GM18508 (cell line): ENCODE data around the gene CDK6.
"Not testable (repeated sequence)": the region's sequence is repeated elsewhere in the genome, so short reads cannot be mapped to it uniquely, and the experiment has no call there.

Experiments used
- ATAC-seq: cut with Tn5 transposase; IDR thresholded peaks from one replicate; pipeline ENCODE4 v1.9.1; 2021; ENCODE audit warnings: moderate number of reproducible peaks; ENCODE audit not compliant: insufficient read depth, unreplicated experiment

The CDK6 gene

GRCh38 chr7:92836489-92836999 lies at the start of gene CDK6:
Gene CDK6 (minus strand): TSS chr7:92836573. CDS start chr7:92833323, 3,250 bp downstream.
- ATAC-seq = no peak

GRCh38 chr7:92886039-92886438 lies 49.7 kb upstream of the CDK6 start:
- not testable (repeated sequence) for ATAC-seq

GRCh38 chr7:92884218-92884617 lies 47.8 kb upstream of the CDK6 start:
- peak; percentile 43 for ATAC-seq

- no peak for ATAC-seq
These were observed 46.4 kb upstream of the CDK6 start for GRCh38 chr7:92882760-92883159.

- no peak for ATAC-seq
These were observed 44.7 kb upstream of the CDK6 start for GRCh38 chr7:92881091-92881485.

- ATAC-seq = no peak
These were observed 44.1 kb upstream of the CDK6 start for GRCh38 chr7:92880212-92881090.

- ATAC-seq = no peak
These were observed 41.0 kb upstream of the CDK6 start for GRCh38 chr7:92877367-92877766.

- ATAC-seq = no peak
These were observed 40.5 kb upstream of the CDK6 start for GRCh38 chr7:92876836-92877235.

GRCh38 chr7:92875719-92876118 lies 39.3 kb upstream of the CDK6 start:
- ATAC-seq = no peak

GRCh38 chr7:92875173-92875572 lies 38.8 kb upstream of the CDK6 start:
- no peak for ATAC-seq

GRCh38 chr7:92874567-92874966 lies 38.2 kb upstream of the CDK6 start:
- no peak for ATAC-seq

GRCh38 chr7:92873776-92874175 lies 37.4 kb upstream of the CDK6 start:
- no peak for ATAC-seq

- ATAC-seq = no peak
These were observed 36.3 kb upstream of the CDK6 start for GRCh38 chr7:92872701-92873100.

- no peak for ATAC-seq
These were observed 32.4 kb upstream of the CDK6 start for GRCh38 chr7:92868683-92869293.

- not testable (repeated sequence) for ATAC-seq
These were observed 27.8 kb upstream of the CDK6 start for GRCh38 chr7:92864169-92864568.

- no peak for ATAC-seq
These were observed 20.1 kb upstream of the CDK6 start for GRCh38 chr7:92856436-92856835.

- ATAC-seq = no peak
These were observed 18.3 kb upstream of the CDK6 start for GRCh38 chr7:92854501-92855238.

GRCh38 chr7:92851732-92852131 lies 15.4 kb upstream of the CDK6 start:
- no peak for ATAC-seq

GRCh38 chr7:92850516-92850915 lies 14.1 kb upstream of the CDK6 start:
- no peak for ATAC-seq

- ATAC-seq = no peak
These were observed 12.9 kb upstream of the CDK6 start for GRCh38 chr7:92849322-92849721.

GRCh38 chr7:92848851-92849250 lies 12.5 kb upstream of the CDK6 start:
- no peak for ATAC-seq
